PC-3 (cell line): ENCODE data around the gene GPN2.

ENCODE experiments used
- CTCF ChIP-seq: fragments of 300-600 bp; sonication (generic); conservative IDR thresholded peaks from 2 replicates; pipeline ENCODE4 v1.5.1; 2017; ENCODE audit warnings: antibody characterized with exemption, low read depth, mild to moderate bottlenecking, low read length
- EZH2 ChIP-seq: fragments of 300-600 bp; sonication (generic); IDR thresholded peaks from one replicate; pipeline ENCODE4 v1.6.1; 2017; ENCODE audit warnings: antibody characterized with exemption, mild to moderate bottlenecking, low read length; ENCODE audit not compliant: unreplicated experiment

- no peak for TF ChIP-seq CTCF
- TF ChIP-seq EZH2 = no peak
Measured at GRCh38 chr1:26844424-26845196, 45.5 kb downstream of the GPN2 start.
